GM12801 (cell line): ENCODE results near the gene ARHGEF39.

Source experiments
- CTCF ChIP-seq: IDR thresholded peaks from one replicate; pipeline ENCODE4 v1.5.1; 2011; ENCODE audit warnings: control low read depth; ENCODE audit not compliant: insufficient read length; ENCODE audit errors: extremely low read depth

ARHGEF39 gene

GRCh38 chr9:35669331-35670145 lies 4.5 kb upstream of the ARHGEF39 start:
- TF ChIP-seq CTCF = no peak

- TF ChIP-seq CTCF = no peak
These were observed 2.9 kb upstream of the ARHGEF39 start for GRCh38 chr9:35667939-35668338.

DNA sequence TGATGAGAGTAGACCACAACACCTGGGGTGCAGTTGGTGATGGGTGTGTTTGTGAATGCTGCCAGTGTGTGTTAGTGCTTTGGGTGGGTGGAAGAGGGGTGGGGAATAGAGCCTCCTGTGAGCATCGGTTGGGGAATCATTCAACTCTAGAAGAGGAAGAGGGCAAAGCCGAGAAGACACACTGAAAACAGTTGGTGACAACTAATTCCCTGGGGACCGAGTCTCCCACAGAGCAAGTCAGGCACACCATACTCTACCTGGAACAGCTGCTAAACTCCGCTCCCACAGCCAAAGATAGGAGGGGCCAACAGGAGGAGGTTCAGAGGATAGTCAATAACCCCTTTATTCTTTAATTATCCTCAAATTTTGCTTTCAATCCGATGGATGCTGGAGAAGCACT lies 1.6 kb upstream of the ARHGEF39 start:
- no peak for TF ChIP-seq CTCF

DNA sequence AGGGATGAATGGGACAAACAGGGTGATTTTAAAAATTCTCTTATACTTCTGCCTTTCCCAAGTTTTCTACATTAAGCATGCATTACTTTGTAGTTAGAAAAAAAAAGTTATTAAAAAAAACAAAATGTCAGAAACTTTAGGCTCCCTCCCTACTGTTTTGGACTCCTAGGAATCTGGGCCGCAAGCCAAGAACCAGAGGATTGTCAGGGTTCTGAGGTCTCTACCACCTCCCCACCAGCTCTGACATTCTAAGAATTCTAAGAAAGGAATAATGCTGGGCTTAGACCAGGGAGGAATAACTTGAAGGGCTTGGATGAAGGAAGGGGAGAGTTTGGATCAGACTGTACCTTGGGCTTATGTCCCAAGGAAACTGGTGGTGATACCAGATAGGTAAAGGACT lies 1.1 kb upstream of the ARHGEF39 start:
- TF ChIP-seq CTCF = no peak

- TF ChIP-seq CTCF = no peak
These were observed 450 bp upstream of the ARHGEF39 start for GRCh38 chr9:35665471-35665818.

- no peak for TF ChIP-seq CTCF
These were observed 2.6 kb downstream of the ARHGEF39 start for GRCh38 chr9:35662437-35662836.

- TF ChIP-seq CTCF = no peak
These were observed 3.1 kb downstream of the ARHGEF39 start for GRCh38 chr9:35661756-35662350.
